GM12878 (cell line): Measurements from ENCODE around the gene NSMCE1. TPM values are rescaled to one million over a fixed set of nuclear protein-coding genes. Genes with fewer than 3 reads are reported as not detected.

Source experiments
- ATAC-seq: fragments of 200-7000 bp; cut with Tn5 transposase; 3 replicates; pipeline ENCODE4 v1.9.1; 2020; ENCODE audit warnings: mild to moderate bottlenecking, moderate library complexity
- BruUV-seq: library from RNA; stranded (reverse); fragments of 400-500 nt; replicated peaks from 2 replicates; lab custom pipeline; 2021; lab: Mats Ljungman, UMichigan
- CTCF ChIA-PET: fragments of 300-600 bp; sonication (Branson Sonifier 250); formaldehyde crosslinking; extraction: SDS; loops from one replicate; lab custom pipeline; 2021; ENCODE audit warnings: inconsistent platforms; lab: Yijun Ruan, JAX
- POLR2A ChIA-PET: fragments of 350-600 bp; formaldehyde crosslinking; extraction: SDS; loops from one replicate; lab custom pipeline; 2021; ENCODE audit warnings: inconsistent platforms; lab: Charles Lee
- RAD21 ChIA-PET: fragments of 300-600 bp; sonication (Branson Sonifier 250); formaldehyde crosslinking; loops from one replicate; lab custom pipeline; 2023; ENCODE audit warnings: antibody characterized with exemption; ENCODE audit not compliant: unreplicated experiment; lab: Charles Lee
- SMC1A ChIA-PET: fragments of 300-600 bp; sonication (Branson Sonifier 250); formaldehyde crosslinking; loops from one replicate; lab custom pipeline; 2023; ENCODE audit not compliant: unreplicated experiment, uncharacterized antibody; lab: Charles Lee
- DNase-seq: peaks from one replicate; pipeline ENCODE4 v3.0.0-alpha.2; 2011; ENCODE audit warnings: low read depth, low spot score
- FAIRE-seq: peaks from 3 replicates; lab custom pipeline; 2011; peaks lifted over from hg19 to GRCh38; lab: Jason Lieb, UNC
- H2AFZ ChIP-seq: 2 replicates; pipeline ENCODE4 v1.6.0; 2011; ENCODE audit warnings: low read depth, low read length, control low read depth; ENCODE audit not compliant: control insufficient read depth
- H3K27ac ChIP-seq: 2 replicates; pipeline ENCODE4 v1.5.1; 2011; ENCODE audit warnings: control low read depth; ENCODE audit not compliant: control insufficient read depth, insufficient read depth
- H3K27me3 ChIP-seq, 2 experiments: replicated peaks in 1 of 2; 2 replicates each; pipeline versions ENCODE4 v1.6.0 to v1.6.1; 2011; ENCODE audit warnings: low read length in 1 of 2; ENCODE audit not compliant: control insufficient read depth in 2 of 2, insufficient read depth in 2 of 2
- H3K36me3 ChIP-seq, 2 experiments: 2 replicates each; pipeline ENCODE4 v1.5.1; 2011; ENCODE audit warnings: low read length in 1 of 2; ENCODE audit not compliant: control insufficient read depth in 2 of 2, insufficient read depth in 2 of 2
- H3K4me1 ChIP-seq: 2 replicates; pipeline ENCODE4 v1.6.1; 2011; ENCODE audit warnings: mild to moderate bottlenecking, low read length, moderate library complexity, mixed read lengths; ENCODE audit not compliant: control insufficient read depth, insufficient read depth
- H3K4me2 ChIP-seq: 2 replicates; pipeline ENCODE4 v1.6.0; 2011; ENCODE audit warnings: control low read depth; ENCODE audit not compliant: control insufficient read depth, insufficient read depth
- H3K4me3 ChIP-seq: fragments of 200-600 bp; sonication (generic); 2 replicates; pipeline ENCODE4 v1.5.1; 2016
- H3K79me2 ChIP-seq: 2 replicates; pipeline ENCODE4 v1.6.0; 2011; ENCODE audit warnings: low read length; ENCODE audit not compliant: control insufficient read depth, insufficient read depth
- H3K9ac ChIP-seq: 2 replicates; pipeline ENCODE4 v1.8.0; 2011; ENCODE audit warnings: low read length, control low read depth, mixed read lengths; ENCODE audit not compliant: control insufficient read depth, insufficient read depth
- H3K9me3 ChIP-seq: replicated peaks from 3 replicates; pipeline ENCODE4 v1.5.1; 2011; ENCODE audit warnings: mild to moderate bottlenecking, low read length; ENCODE audit not compliant: control insufficient read depth, insufficient read depth
- H4K20me1 ChIP-seq: 2 replicates; pipeline ENCODE4 v1.6.0; 2011; ENCODE audit not compliant: control insufficient read depth, insufficient read depth
- CBX3 ChIP-seq: fragments of 200-600 bp; sonication (generic); IDR thresholded peaks from 2 replicates; pipeline ENCODE4 v1.6.1; 2016; ENCODE audit warnings: low read depth, borderline replicate concordance
- GABPA ChIP-seq: IDR thresholded peaks from 2 replicates; pipeline ENCODE4 v1.6.1; 2014; ENCODE audit warnings: antibody characterized with exemption, low read depth, mild to moderate bottlenecking, inconsistent platforms
- LARP7 ChIP-seq: fragments of 450-650 bp; IDR thresholded peaks from 2 replicates; pipeline ENCODE4 v1.6.1; 2017; ENCODE audit warnings: mild to moderate bottlenecking
- PAX8 ChIP-seq: fragments of 450-650 bp; IDR thresholded peaks from 2 replicates; pipeline ENCODE4 v1.6.1; 2017; ENCODE audit warnings: mild to moderate bottlenecking, moderate library complexity
- RAD21 ChIP-seq: IDR thresholded peaks from 2 replicates; pipeline ENCODE4 v1.6.1; 2011; ENCODE audit warnings: mild to moderate bottlenecking, low read depth, low read length, moderate library complexity; ENCODE audit not compliant: insufficient read depth
- SPI1 ChIP-seq: IDR thresholded peaks from 2 replicates; pipeline ENCODE4 v1.6.1; 2011; ENCODE audit warnings: low read depth, mild to moderate bottlenecking, low read length, moderate library complexity, borderline replicate concordance; ENCODE audit not compliant: insufficient read depth
- TBL1XR1 ChIP-seq: IDR thresholded peaks from 2 replicates; pipeline ENCODE4 v1.6.1; 2012; ENCODE audit warnings: low read depth, low read length, improper control_type of control experiment
- TCF12 ChIP-seq: IDR thresholded peaks from 2 replicates; pipeline ENCODE4 v1.6.1; 2011; ENCODE audit warnings: low read depth, mild to moderate bottlenecking, low read length
- YBX1 ChIP-seq: fragments of 450-650 bp; IDR thresholded peaks from 2 replicates; pipeline ENCODE4 v1.6.1; 2016; ENCODE audit warnings: antibody characterized with exemption
- WGBS: methylation state at CpG from one replicate; pipeline ENCODE4 v1.1.6; 2016; ENCODE audit warnings: low lambda C conversion rate; ENCODE audit not compliant: insufficient replicate concordance, insufficient coverage; ENCODE audit errors: missing lambda C conversion rate; 5-methylcytosine and 5-hydroxymethylcytosine counted together
- in situ Hi-C: fragments of 300-500 bp; cut with MboI; formaldehyde crosslinking; loops from 9 replicates; pipeline ENCODE4 v1.14.3; 2018; ENCODE audit warnings: mixed read lengths
- intact Hi-C: fragments of 100-400 bp; cut with micrococcal nuclease; formaldehyde crosslinking; loops from one replicate; pipeline ENCODE4 v1.14.2; 2022; ENCODE audit not compliant: unreplicated experiment
- polyA plus RNA-seq, 11 experiments: library from polyadenylated mRNA; depleted of rRNA in 4 of 11; unstranded in 6 of 11; stranded (reverse) in 5 of 11; fragments of >200 nt; fragmentation: Nextera tagmentation in 4 of 11; fragmentation: Illumina TruSeq in 1 of 11; extraction: Ambion mirVana in 4 of 11; extraction: Trizol in 1 of 11; gene quantifications; 1 replicate in 1 of 11; 2 replicates in 10 of 11; pipeline versions ENCODE4 v1.2.1 to v1.2.3, GENCODE V29; 2011 to 2016; ENCODE audit warnings: inconsistent platforms in 2 of 11, missing spikeins in 2 of 11, low read depth in 1 of 11
- total RNA-seq, 4 experiments: library from RNA; depleted of rRNA in 3 of 4; stranded (reverse); fragments of >200 nt in 3 of 4; fragmentation: Illumina TruSeq in 1 of 4; extraction: Trizol in 1 of 4; gene quantifications; 2 replicates each; pipeline versions ENCODE4 v1.2.1 to v1.2.3, GENCODE V29; 2013 to 2021

Gene NSMCE1
- total and polyA plus RNA-seq, 10 of the 15 experiments (the other 5 are each of a cell fraction or from before 2014, with no cell fraction given): 54.0 to 214 (median 71.4) TPM

DNA sequence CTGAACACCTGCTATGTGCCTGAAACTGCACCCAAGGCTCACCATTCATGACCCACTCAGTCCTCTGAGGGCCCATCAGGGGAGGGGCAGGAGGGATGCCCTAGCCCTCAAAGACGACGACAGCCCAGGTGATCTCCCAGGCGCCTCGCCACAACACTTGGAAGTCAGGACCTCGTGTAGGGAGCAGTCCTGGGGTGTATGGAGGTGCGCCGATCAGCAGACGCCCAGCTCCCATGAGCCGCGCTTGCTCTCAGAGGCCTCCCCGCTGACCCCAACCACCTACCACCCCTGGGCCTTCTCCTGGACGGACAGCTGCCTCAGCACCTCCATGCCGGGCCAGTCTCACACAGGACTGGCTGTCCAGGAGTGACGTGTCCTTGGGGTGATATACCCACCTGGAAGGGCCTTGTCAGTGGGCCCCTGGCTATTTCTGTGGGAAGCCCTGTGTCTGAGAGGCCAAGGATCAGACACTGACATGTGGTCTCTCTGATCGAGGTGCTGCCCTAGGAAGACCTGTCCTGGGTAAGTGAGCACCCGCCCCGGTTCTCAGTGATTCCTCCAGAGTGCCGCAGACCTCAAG, 38.6 kb downstream of the NSMCE1 start (continued):
- no peak for TF ChIP-seq YBX1
- TF ChIP-seq GABPA: no peak
- no peak for TF ChIP-seq CBX3

DNA sequence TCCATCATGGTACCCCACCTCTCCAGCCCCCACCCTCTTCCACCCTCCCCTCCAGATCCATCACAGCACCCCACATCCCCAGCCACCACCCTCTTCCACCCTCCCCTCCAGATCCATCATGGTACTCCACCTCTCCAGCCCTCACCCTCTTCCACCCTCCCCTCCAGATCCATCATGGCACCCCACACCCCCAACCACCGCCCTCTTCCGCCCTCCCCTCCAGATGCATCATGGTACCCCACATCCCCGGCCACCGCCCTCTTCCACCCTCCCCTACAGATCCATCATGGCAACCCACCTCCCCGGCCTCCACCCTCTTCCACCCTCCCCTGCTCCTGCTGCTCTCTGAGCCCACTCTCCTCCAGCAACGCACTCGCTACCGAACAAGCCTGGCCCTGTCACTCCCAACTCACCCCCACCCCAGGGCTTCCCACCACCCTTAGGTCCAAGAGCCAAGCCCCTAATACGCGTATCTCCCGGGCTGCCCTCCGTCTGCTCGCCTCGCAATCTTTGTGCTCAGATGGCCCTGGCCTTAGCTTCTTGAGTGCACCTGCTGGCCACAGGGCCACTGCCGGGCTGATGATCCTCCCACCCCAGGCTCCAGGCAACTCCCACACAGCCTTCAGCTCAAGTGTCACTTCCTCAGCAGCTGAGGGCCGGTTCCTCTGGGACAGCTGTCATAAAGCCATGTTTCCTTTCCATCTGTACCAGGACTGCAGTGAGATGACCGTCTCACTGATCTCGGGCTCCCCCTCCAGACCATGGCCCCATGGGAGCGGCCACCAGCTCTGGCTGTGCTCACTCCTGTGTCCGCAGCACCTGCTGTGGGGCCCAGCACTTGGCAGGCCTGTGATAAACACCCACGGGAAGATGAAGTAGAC, 39.7 kb downstream of the NSMCE1 start:
- TF ChIP-seq PAX8: no peak
- TF ChIP-seq LARP7: no peak
- peak; percentile 29; the same call in 1 of the 2 replicates for TF ChIP-seq RAD21
- TF ChIP-seq TCF12: peak; percentile 35; the same call in 1 of the 2 replicates
- TF ChIP-seq SPI1: peak; percentile 61; the same call in 1 of the 2 replicates
- no peak for TF ChIP-seq TBL1XR1
- WGBS: 70% methylated on average over 16 of the region's 21 CpGs
- no peak overlapping the region for H3K4me2 ChIP-seq
- H3K4me3 ChIP-seq: no peak overlapping the region
- H3K9ac ChIP-seq: no peak overlapping the region
- no peak overlapping the region for H2AFZ ChIP-seq
- H3K36me3 ChIP-seq: peaks cover 0 to 3% of the 10 kb centered on the region in 2 experiments
- peaks cover 19% of the 10 kb centered on the region for H3K4me1 ChIP-seq
- DNase-seq (no peak), FAIRE-seq (no peak), ATAC-seq (no peak)
- H3K27me3 ChIP-seq: no peaks in the 10 kb centered on the region
- RAD21 ChIA-PET: interaction anchor here (0.7 to 1.0 kb wide), 2 partner anchors 26 to 45 kb away, joined by 3 to 4 read pairs; no protein-coding TSS in a partner anchor
- H4K20me1 ChIP-seq: no peaks in the 10 kb centered on the region
- CTCF ChIA-PET: interaction anchor here (1.1 to 11.7 kb wide), 3 partner anchors 50 to 142 kb away, joined by 3 to 259 read pairs (median 18); no protein-coding TSS in a partner anchor
- POLR2A ChIA-PET: no interaction called here
- in situ Hi-C loops: no loop called here
- no peaks in the 10 kb centered on the region for H3K9me3 ChIP-seq
- SMC1A ChIA-PET: interaction anchor here (0.9 to 2.0 kb wide), 8 partner anchors 25 to 139 kb away, joined by 3 to 13 read pairs (median 6); partner anchors contain the start of gene KDM8
- no TSS peak for BruUV-seq
- intact Hi-C loops: no loop called here
- no peaks in the 10 kb centered on the region for H3K79me2 ChIP-seq
- H3K27ac ChIP-seq: no peak overlapping the region
